AG04449 (cell line): ENCODE data around the gene MKX.

ENCODE experiments used
- CTCF ChIA-PET: fragments of 350-600 bp; formaldehyde crosslinking; extraction: SDS; loops from one replicate; lab custom pipeline; 2021; ENCODE audit warnings: antibody characterized with exemption; lab: Yijun Ruan, JAX
- POLR2A ChIA-PET: fragments of 400-600, 350-600 bp; formaldehyde crosslinking; extraction: SDS; loops from one replicate; lab custom pipeline; 2020; ENCODE audit warnings: antibody characterized with exemption, inconsistent platforms; lab: Yijun Ruan, JAX
- DNase-seq: peaks from one replicate; pipeline ENCODE4 v3.0.0-alpha.2; 2010; ENCODE audit warnings: low read depth, low spot score
- H3K4me3 ChIP-seq: 2 replicates; pipeline ENCODE4 v1.5.1; 2011; ENCODE audit warnings: low read depth, mild to moderate bottlenecking, control low read depth, low read length
- TF ChIP-seq, protein P1 (sequence below): IDR thresholded peaks from one replicate; pipeline ENCODE4 v1.5.1; 2011; ENCODE audit warnings: mild to moderate bottlenecking, moderate library complexity, low read length, control low read depth, inconsistent platforms; ENCODE audit not compliant: insufficient read depth; ENCODE audit errors: missing control alignments

Gene MKX

GRCh38 chr10:27745732-27746396 is at the start of gene MKX:
Gene MKX (minus strand): TSS chr10:27745819. CDS start chr10:27743415, 2,404 bp downstream.
- ChIA-PET POLR2A (no interaction called here), CTCF (interaction anchor here (0.8 to 1.8 kb wide), 5 partner anchors 9 to 496 kb away, joined by 3 to 5 read pairs (median 4); no protein-coding TSS in a partner anchor)
- DNase-seq = no peak
- peak within 1 kb of the TSS; percentile 61 for H3K4me3 ChIP-seq
- TF ChIP-seq, protein P1, sequence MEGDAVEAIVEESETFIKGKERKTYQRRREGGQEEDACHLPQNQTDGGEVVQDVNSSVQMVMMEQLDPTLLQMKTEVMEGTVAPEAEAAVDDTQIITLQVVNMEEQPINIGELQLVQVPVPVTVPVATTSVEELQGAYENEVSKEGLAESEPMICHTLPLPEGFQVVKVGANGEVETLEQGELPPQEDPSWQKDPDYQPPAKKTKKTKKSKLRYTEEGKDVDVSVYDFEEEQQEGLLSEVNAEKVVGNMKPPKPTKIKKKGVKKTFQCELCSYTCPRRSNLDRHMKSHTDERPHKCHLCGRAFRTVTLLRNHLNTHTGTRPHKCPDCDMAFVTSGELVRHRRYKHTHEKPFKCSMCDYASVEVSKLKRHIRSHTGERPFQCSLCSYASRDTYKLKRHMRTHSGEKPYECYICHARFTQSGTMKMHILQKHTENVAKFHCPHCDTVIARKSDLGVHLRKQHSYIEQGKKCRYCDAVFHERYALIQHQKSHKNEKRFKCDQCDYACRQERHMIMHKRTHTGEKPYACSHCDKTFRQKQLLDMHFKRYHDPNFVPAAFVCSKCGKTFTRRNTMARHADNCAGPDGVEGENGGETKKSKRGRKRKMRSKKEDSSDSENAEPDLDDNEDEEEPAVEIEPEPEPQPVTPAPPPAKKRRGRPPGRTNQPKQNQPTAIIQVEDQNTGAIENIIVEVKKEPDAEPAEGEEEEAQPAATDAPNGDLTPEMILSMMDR = no peak

- H3K4me3 ChIP-seq = no peak overlapping the region
- ChIA-PET CTCF (interaction anchor here (0.6 to 1.6 kb wide), 2 partner anchors 11 to 270 kb away, joined by 3 to 5 read pairs; no protein-coding TSS in a partner anchor), POLR2A (no interaction called here)
- DNase-seq = no peak
- TF ChIP-seq, protein P1 = peak; percentile 12
These were observed 48.5 kb upstream of the MKX start for GRCh38 chr10:27794157-27794556.

DNA sequence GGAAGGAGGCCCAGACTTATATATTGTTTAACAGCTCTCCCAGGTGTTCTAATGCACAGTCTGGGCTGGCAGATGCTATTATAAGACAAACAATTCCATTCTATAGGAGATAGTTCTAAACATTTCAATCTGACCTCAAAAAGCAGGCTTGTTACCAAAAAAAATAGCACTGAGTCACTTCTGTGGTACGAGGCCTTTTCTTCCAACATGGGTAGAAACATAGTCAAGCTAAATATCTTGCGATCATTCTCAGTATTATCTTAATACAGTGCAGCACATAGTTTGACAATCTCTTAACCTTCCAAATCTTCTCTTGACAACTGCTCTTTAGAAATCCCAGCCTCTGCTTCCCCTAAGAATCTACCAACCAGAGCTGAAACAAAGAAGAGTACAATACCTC is 46.6 kb upstream of the MKX start:
- TF ChIP-seq, protein P1 = no peak
- no peak for DNase-seq
- H3K4me3 ChIP-seq = no peak overlapping the region
- CTCF ChIA-PET = interaction anchor here (0.9 to 1.2 kb wide), 5 partner anchors 8 to 342 kb away, joined by 3 to 5 read pairs (median 3); no protein-coding TSS in a partner anchor
- POLR2A ChIA-PET = no interaction called here

- CTCF ChIA-PET = interaction anchor here (0.6 to 3.4 kb wide), 15 partner anchors 8 to 601 kb away, joined by 3 to 19 read pairs (median 4); no protein-coding TSS in a partner anchor
These were observed 38.7 kb upstream of the MKX start for GRCh38 chr10:27784272-27784671.

GRCh38 chr10:27783660-27784059 is 38.0 kb upstream of the MKX start:
- ChIA-PET POLR2A (no interaction called here), CTCF (interaction anchor here (0.6 to 3.4 kb wide), 16 partner anchors 9 to 601 kb away, joined by 3 to 19 read pairs (median 4); no protein-coding TSS in a partner anchor)
- peak; percentile 23 for DNase-seq
- no peak overlapping the region for H3K4me3 ChIP-seq
- TF ChIP-seq, protein P1 = peak; percentile 62

More at GRCh38 chr10:27784272-27784671, 38.7 kb upstream of the MKX start:
- POLR2A ChIA-PET = no interaction called here
- DNase-seq = no peak
- TF ChIP-seq, protein P1 = no peak
- H3K4me3 ChIP-seq = no peak overlapping the region

DNA sequence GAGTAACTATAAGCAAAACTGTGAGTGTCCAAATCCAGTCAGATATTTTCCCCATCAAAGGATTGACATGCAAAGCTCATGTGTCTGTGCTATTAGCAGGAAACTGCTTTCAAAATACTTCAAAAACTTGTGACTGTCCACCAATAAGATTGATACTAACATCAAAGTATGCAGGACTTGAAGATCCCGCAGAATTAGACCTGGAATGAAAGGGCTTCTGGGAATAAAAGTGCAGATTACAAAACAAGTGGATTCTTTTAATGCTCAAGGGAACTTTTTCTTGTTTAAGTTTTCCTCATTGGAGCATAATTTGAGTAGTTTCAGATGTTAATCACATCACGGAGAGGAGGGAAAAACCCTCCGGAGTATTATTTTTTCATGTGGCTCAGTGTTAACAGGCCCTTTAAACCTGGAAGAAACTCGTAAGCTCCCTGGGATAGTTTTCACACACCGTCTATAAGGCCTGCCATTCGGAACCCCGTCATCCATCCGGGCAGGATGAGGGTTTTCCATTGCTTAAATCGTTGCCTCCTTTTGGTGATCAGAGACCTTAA is 33.9 kb upstream of the MKX start:
- TF ChIP-seq, protein P1 = no peak
- peak; percentile 1 for DNase-seq
- CTCF ChIA-PET = interaction anchor here (1.1 kb wide), 1 partner anchor 17 kb away, joined by 3 read pairs; no protein-coding TSS in a partner anchor
- POLR2A ChIA-PET = no interaction called here
- H3K4me3 ChIP-seq = no peak overlapping the region
